H7 (cell line): Measurements from ENCODE around the gene THAP9. TPM values are rescaled to one million over a fixed set of nuclear protein-coding genes. Genes with fewer than 3 reads are reported as not detected.
"Not testable (repeated sequence)": the region's sequence is repeated elsewhere in the genome, so short reads cannot be mapped to it uniquely, and the experiment has no call there.

Source experiments
- DNase-seq: peaks from one replicate; pipeline ENCODE4 v3.0.0; 2012
- H3K27me3 ChIP-seq: 2 replicates; pipeline ENCODE4 v1.6.0; 2011; ENCODE audit warnings: mild to moderate bottlenecking, low read length; ENCODE audit not compliant: control insufficient read depth, insufficient read depth
- H3K36me3 ChIP-seq: replicated peaks from 2 replicates; pipeline ENCODE4 v1.5.1; 2011; ENCODE audit warnings: low read length; ENCODE audit not compliant: control insufficient read depth, insufficient read depth
- H3K4me3 ChIP-seq: 2 replicates; pipeline ENCODE4 v1.5.1; 2011; ENCODE audit warnings: low read depth, mild to moderate bottlenecking, control low read depth, low read length, moderate library complexity; ENCODE audit not compliant: insufficient read depth
- total RNA-seq: library from RNA; depleted of rRNA; stranded (reverse); fragments of >200 nt; shearing (Covaris generic); gene quantifications from 2 replicates; pipeline ENCODE4 v1.2.3, GENCODE V29; 2014

Gene THAP9
- total RNA-seq, 1 experiment from 2014 or later, result 22.9 TPM

- DNase-seq, result no peak
- H3K4me3 ChIP-seq, result no peak overlapping the region
- H3K36me3 ChIP-seq, result peaks cover 15% of the 10 kb centered on the region
- no peaks in the 10 kb centered on the region for H3K27me3 ChIP-seq
These were observed 8.8 kb downstream of the THAP9 start for GRCh38 chr4:82909326-82909725.

GRCh38 chr4:82913305-82913704, 12.8 kb downstream of the THAP9 start:
- peaks cover 4% of the 10 kb centered on the region for H3K36me3 ChIP-seq
- H3K4me3 ChIP-seq, result no peak overlapping the region
- no peak for DNase-seq
- H3K27me3 ChIP-seq, result no peaks in the 10 kb centered on the region

- DNase-seq, H3K36me3 ChIP-seq, H3K27me3 ChIP-seq, H3K4me3 ChIP-seq: not testable (repeated sequence)
These were observed 13.4 kb downstream of the THAP9 start for GRCh38 chr4:82913968-82914367.

GRCh38 chr4:82918091-82918490, 17.6 kb downstream of the THAP9 start:
- Histone ChIP-seq H3K4me3 (no peak overlapping the region), H3K36me3 (no peaks in the 10 kb centered on the region; the same call in 1 of the 2 replicates), H3K27me3 (no peaks in the 10 kb centered on the region)
- no peak for DNase-seq

GRCh38 chr4:82919386-82919785, 18.9 kb downstream of the THAP9 start:
- Histone ChIP-seq H3K4me3 (no peak overlapping the region), H3K27me3 (no peaks in the 10 kb centered on the region), H3K36me3 (no peaks in the 10 kb centered on the region; the same call in 1 of the 2 replicates)

GRCh38 chr4:82921795-82922194, 21.3 kb downstream of the THAP9 start:
- Histone ChIP-seq H3K4me3 (no peak overlapping the region), H3K36me3 (no peaks in the 10 kb centered on the region; the same call in 1 of the 2 replicates), H3K27me3 (no peaks in the 10 kb centered on the region)
- DNase-seq, result no peak

More at GRCh38 chr4:82919386-82919785, 18.9 kb downstream of the THAP9 start:
- DNase-seq, result no peak

GRCh38 chr4:82930848-82931755, 30.6 kb downstream of the THAP9 start:
- Histone ChIP-seq H3K27me3 (no peaks in the 10 kb centered on the region), H3K36me3 (no peaks in the 10 kb centered on the region; the same call in 1 of the 2 replicates), H3K4me3 (no peak overlapping the region)
- DNase-seq, result no peak

- Histone ChIP-seq H3K36me3 (peaks cover 2% of the 10 kb centered on the region), H3K4me3 (no peak overlapping the region), H3K27me3 (no peaks in the 10 kb centered on the region)
- DNase-seq, result no peak
These were observed 33.9 kb downstream of the THAP9 start for GRCh38 chr4:82934441-82934840.

- no peak for DNase-seq
- Histone ChIP-seq H3K27me3 (no peaks in the 10 kb centered on the region), H3K4me3 (no peak overlapping the region), H3K36me3 (peaks cover 2% of the 10 kb centered on the region)
These were observed 38.9 kb downstream of the THAP9 start for GRCh38 chr4:82939414-82939813.

GRCh38 chr4:82947498-82947897, 47.0 kb downstream of the THAP9 start:
- Histone ChIP-seq H3K4me3 (no peak overlapping the region), H3K36me3 (no peaks in the 10 kb centered on the region; the same call in none of the 2 replicates), H3K27me3 (no peaks in the 10 kb centered on the region)
- no peak for DNase-seq

GRCh38 chr4:82948647-82949204, 48.2 kb downstream of the THAP9 start:
- DNase-seq, result no peak

GRCh38 chr4:82951196-82951595, 50.7 kb downstream of the THAP9 start:
- no peaks in the 10 kb centered on the region; the same call in 1 of the 2 replicates for H3K36me3 ChIP-seq
- no peaks in the 10 kb centered on the region for H3K27me3 ChIP-seq
- DNase-seq, result no peak
- H3K4me3 ChIP-seq, result no peak overlapping the region

More at GRCh38 chr4:82948647-82949204, 48.2 kb downstream of the THAP9 start:
- Histone ChIP-seq H3K36me3 (no peaks in the 10 kb centered on the region; the same call in 1 of the 2 replicates), H3K27me3 (no peaks in the 10 kb centered on the region), H3K4me3 (no peak overlapping the region)

GRCh38 chr4:82954212-82954611, 53.7 kb downstream of the THAP9 start:
- Histone ChIP-seq H3K27me3 (no peaks in the 10 kb centered on the region), H3K36me3 (no peaks in the 10 kb centered on the region), H3K4me3 (no peak overlapping the region)
- DNase-seq, result no peak

- H3K36me3 ChIP-seq, result no peaks in the 10 kb centered on the region; the same call in 1 of the 2 replicates
- no peaks in the 10 kb centered on the region for H3K27me3 ChIP-seq
- no peak for DNase-seq
- H3K4me3 ChIP-seq, result no peak overlapping the region
These were observed 56.5 kb downstream of the THAP9 start for GRCh38 chr4:82957045-82957444.

GRCh38 chr4:82965763-82966162, 65.2 kb downstream of the THAP9 start:
- no peak overlapping the region for H3K4me3 ChIP-seq
- H3K36me3 ChIP-seq, result no peaks in the 10 kb centered on the region; the same call in 1 of the 2 replicates
- DNase-seq, result no peak
- no peaks in the 10 kb centered on the region for H3K27me3 ChIP-seq
